Tibial artery (tissue), 4 donors: ENCODE results near the gene SNAP47.
A peak's percentile ranks its signal among the peaks of the same experiment; 100 is the strongest.

Experiments used
- DNase-seq, 2 donors: peaks; one replicate each; pipeline ENCODE4 v3.0.0-alpha.2; 2019
- H3K27ac ChIP-seq, 2 donors: fragments of 200-600 bp; sonication (generic) in 1 of 2; 1 replicate in 1 of 2; 2 replicates in 1 of 2; pipeline ENCODE4 v1.5.1; 2018 to 2019; ENCODE audit warnings: mild to moderate bottlenecking in 1 of 2
- H3K27me3 ChIP-seq, 2 donors: fragments of 200-600 bp; sonication (generic) in 1 of 2; one replicate each; pipeline versions ENCODE4 v1.5.1 to v1.6.0; 2016 to 2019
- H3K36me3 ChIP-seq, 3 donors: fragments of 200-600 bp; sonication (generic) in 2 of 3; one replicate each; pipeline ENCODE4 v1.5.1; 2016 to 2019; ENCODE audit warnings: mild to moderate bottlenecking in 2 of 3
- H3K4me1 ChIP-seq, 4 donors: fragments of 200-600 bp; sonication (generic) in 2 of 4; 1 replicate in 3 of 4; 2 replicates in 1 of 4; pipeline ENCODE4 v1.5.1; 2016 to 2019
- H3K4me3 ChIP-seq, 2 donors: fragments of 200-600 bp; sonication (generic) in 1 of 2; 1 replicate in 1 of 2; 2 replicates in 1 of 2; pipeline ENCODE4 v1.5.1; 2018 to 2019; ENCODE audit warnings: mild to moderate bottlenecking in 2 of 2
- H3K9me3 ChIP-seq, 3 donors: fragments of 200-600 bp; sonication (generic) in 1 of 3; one replicate each; pipeline ENCODE4 v1.5.1; 2016 to 2019
- intact Hi-C: fragments of 100-400 bp; cut with DNase I; formaldehyde crosslinking; loops from one replicate; pipeline ENCODE4 v1.15.0; 2023; ENCODE audit warnings: low total_unique reads
- TF ChIP-seq, protein P1 (sequence below), 2 experiments: fragments of 200-600 bp in 1 of 2; fragments of 450-650 bp in 1 of 2; IDR thresholded peaks; one replicate each; pipeline ENCODE4 v1.5.1; 2017 to 2019; ENCODE audit warnings: antibody characterized with exemption in 2 of 2, mild to moderate bottlenecking in 1 of 2, moderate library complexity in 1 of 2

Gene SNAP47

DNA sequence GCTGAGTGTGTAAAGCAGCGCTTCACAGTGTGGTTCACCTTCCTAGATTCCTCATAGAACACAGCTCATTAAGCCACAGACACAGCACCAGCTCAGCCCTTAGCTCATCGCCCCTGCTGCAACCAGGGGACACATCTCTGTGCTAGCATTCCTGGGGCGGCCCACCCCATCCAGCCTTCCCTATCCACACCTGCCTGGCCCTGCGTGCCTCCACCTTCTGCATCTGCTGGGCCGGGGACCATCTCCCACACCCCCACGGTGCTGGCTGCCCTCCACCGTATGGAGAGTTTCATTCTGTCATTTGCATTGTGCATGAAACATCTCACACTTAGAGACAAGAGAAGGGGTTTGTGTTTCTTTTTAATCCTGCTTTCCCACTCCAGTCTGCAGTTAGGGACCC, 44.5 kb downstream of the SNAP47 start:
- TF ChIP-seq, protein P1, sequence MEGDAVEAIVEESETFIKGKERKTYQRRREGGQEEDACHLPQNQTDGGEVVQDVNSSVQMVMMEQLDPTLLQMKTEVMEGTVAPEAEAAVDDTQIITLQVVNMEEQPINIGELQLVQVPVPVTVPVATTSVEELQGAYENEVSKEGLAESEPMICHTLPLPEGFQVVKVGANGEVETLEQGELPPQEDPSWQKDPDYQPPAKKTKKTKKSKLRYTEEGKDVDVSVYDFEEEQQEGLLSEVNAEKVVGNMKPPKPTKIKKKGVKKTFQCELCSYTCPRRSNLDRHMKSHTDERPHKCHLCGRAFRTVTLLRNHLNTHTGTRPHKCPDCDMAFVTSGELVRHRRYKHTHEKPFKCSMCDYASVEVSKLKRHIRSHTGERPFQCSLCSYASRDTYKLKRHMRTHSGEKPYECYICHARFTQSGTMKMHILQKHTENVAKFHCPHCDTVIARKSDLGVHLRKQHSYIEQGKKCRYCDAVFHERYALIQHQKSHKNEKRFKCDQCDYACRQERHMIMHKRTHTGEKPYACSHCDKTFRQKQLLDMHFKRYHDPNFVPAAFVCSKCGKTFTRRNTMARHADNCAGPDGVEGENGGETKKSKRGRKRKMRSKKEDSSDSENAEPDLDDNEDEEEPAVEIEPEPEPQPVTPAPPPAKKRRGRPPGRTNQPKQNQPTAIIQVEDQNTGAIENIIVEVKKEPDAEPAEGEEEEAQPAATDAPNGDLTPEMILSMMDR (IDR thresholded peaks at IDR 0.05): no peak
- peaks cover 0 to 11% (median 9%) of the 10 kb centered on the region in 4 donors for H3K4me1 ChIP-seq
- no peaks in the 10 kb centered on the region for H3K9me3 ChIP-seq
- peaks cover 10 to 54% (median 15%) of the 10 kb centered on the region in 3 donors for H3K36me3 ChIP-seq
- H3K4me3 ChIP-seq: no peak overlapping the region
- intact Hi-C loops: no loop called here
- no peaks in the 10 kb centered on the region for H3K27me3 ChIP-seq
- peak in 1 of 2 donors; percentile 38 for DNase-seq
- H3K27ac ChIP-seq: no peak overlapping the region

DNA sequence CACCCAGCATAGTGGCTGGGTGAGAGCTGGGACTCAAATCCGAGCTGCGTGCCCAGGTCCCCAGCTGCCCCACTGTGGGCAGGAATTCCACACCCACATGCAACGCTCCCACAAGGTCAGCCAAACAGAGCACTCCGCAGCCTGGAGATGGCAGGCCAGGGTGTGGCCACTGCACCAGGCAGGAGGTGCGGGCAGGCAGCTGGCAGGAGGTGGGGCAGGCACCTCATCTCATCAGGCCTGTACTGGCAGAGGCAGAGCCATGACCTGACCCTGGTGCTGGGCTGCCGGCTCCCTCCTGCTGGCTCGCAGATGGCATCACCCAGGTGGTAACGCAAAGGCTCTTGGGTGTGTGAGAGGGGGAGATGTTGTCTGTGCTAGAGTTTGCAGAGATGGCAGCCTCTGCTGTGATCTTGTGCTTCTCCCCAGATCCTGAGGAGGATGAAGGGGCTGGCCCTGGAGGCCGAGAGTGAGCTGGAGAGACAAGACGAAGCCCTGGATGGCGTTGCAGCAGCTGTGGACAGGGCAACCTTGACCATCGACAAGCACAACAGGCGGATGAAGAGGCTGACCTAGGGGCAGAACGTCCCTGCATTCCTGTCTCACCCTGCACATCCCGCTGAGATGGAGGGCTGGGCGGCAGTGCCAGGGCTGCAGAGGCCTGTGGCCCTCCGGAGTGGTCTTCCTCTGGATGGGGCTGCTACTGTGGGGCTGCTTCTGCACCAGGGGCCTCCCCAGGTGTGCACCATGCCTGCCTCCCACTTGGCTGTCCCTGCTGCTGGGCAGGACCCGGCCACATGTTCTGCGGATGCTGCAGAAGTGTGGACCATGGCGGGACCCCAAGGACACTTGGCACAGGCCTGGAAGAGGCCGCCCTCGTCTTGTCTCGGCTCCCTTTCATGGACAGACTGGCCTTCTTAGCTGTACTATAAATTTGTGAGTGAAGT, 45.1 kb downstream of the SNAP47 start:
- no peak overlapping the region for H3K27ac ChIP-seq
- intact Hi-C loops: no loop called here
- H3K4me1 ChIP-seq: peaks cover 0 to 4% (median 2%) of the 10 kb centered on the region in 4 donors
- H3K27me3 ChIP-seq: no peaks in the 10 kb centered on the region
- H3K36me3 ChIP-seq: peaks cover 10 to 54% (median 15%) of the 10 kb centered on the region in 3 donors
- no peak overlapping the region for H3K4me3 ChIP-seq
- H3K9me3 ChIP-seq: no peaks in the 10 kb centered on the region
- DNase-seq: peak; percentile 16 to 58
- TF ChIP-seq, protein P1 (IDR thresholded peaks at IDR 0.05): no peak

DNA sequence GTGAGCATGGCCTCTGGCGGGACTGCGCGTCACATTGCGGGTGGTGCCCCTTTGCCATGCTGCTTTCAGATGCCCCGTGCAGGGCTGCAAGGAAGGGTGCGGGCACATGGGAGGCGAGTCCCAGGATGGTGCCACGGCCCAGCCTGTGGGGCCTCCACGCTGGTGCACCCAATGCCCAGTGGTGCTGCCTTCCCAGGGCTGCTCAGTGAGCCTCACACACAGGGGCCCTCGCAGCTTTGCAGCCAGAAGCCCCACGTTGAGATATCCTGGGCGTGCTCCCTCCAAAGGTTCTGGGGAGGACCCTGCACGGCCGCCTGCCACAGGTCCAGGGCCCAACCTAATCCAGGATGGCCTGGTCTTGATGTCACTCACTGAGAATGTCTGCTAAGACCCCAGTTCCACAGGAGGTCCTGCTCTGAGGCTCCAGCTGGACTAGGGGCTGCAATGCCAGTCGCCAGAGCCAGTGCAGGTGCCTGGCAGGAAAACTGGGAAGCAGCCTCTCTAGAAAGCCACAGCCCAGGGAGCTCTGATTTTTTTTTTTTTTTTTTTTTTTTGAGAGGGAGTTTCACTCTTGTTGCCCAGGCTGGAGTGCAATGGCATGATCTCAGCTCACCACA, 46.2 kb downstream of the SNAP47 start:
- H3K36me3 ChIP-seq: peaks cover 3 to 45% (median 15%) of the 10 kb centered on the region in 3 donors
- H3K27ac ChIP-seq: no peak overlapping the region
- no peaks in the 10 kb centered on the region for H3K9me3 ChIP-seq
- no peaks in the 10 kb centered on the region for H3K27me3 ChIP-seq
- TF ChIP-seq, protein P1 (IDR thresholded peaks at IDR 0.05): no peak
- DNase-seq: peak; percentile 10 to 50
- H3K4me3 ChIP-seq: no peak overlapping the region
- intact Hi-C loops: no loop called here
- H3K4me1 ChIP-seq: peaks cover 0 to 5% (median 5%) of the 10 kb centered on the region in 4 donors

DNA sequence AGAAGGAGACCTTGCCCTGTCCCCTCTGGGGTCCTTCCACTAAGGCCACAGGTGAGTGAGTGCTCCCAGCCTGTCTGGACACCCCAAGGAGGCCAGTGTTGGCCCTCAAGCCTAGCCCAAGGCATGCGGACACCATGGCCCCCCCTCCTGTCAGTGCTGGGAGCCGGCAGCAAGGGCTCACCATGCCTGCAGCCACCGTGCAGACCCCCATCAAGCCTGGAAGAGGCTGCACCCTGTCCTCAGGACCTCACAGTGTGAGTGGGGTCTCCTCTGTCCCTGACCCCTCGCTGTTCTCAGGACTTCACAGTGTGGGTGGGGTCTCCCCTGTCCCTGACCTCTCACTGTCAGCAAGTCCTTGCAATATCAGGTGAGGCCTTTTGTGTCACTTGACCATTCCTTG, 47.0 kb downstream of the SNAP47 start:
- peaks cover 0 to 14% (median 13%) of the 10 kb centered on the region in 4 donors for H3K4me1 ChIP-seq
- peak in 1 of 2 donors; percentile 37 for DNase-seq
- no peak overlapping the region for H3K27ac ChIP-seq
- no peaks in the 10 kb centered on the region for H3K9me3 ChIP-seq
- H3K36me3 ChIP-seq: peaks cover 0 to 42% (median 15%) of the 10 kb centered on the region in 3 donors
- no peaks in the 10 kb centered on the region for H3K27me3 ChIP-seq
- TF ChIP-seq, protein P1 (IDR thresholded peaks at IDR 0.05): no peak
- intact Hi-C loops: no loop called here
- no peak overlapping the region for H3K4me3 ChIP-seq

DNA sequence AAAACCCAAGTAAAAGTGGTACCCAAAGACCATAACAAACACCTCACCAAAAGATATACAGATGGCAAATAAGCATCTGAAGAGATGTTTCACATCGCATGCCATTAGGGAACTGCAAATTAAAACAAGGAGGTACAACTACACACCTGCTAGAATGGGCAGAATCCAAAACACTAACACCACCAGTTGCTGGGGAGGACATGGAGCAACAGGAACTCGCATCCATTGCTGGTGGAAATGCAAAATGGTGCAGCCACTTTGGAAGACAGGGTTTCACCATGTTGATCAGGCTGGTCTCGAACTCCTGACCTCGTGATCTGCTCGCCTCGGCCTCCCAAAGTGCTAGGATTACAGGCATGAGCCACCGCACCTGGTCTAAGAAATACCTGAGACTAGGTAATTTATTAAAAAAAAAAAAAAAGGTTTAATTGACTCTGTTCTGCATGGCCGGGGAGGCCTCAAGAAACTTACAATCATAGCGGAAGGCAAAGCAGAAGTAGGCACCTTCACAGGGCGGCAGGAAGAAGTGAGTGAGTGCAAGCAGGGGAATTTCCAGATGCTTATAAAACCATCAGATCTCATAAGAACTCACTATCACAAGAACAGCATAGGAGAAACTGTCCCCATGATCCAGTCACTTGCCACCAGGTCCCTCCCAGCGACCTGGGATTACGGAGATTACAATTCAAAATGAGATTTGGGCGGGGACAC, 50.0 kb downstream of the SNAP47 start:
- peaks cover 0 to 19% (median 15%) of the 10 kb centered on the region in 3 donors for H3K36me3 ChIP-seq
- peaks cover 0 to 25% (median 21%) of the 10 kb centered on the region in 4 donors for H3K4me1 ChIP-seq
- no peak overlapping the region for H3K4me3 ChIP-seq
- H3K27me3 ChIP-seq: no peaks in the 10 kb centered on the region
- no peak for DNase-seq
- TF ChIP-seq, protein P1 (IDR thresholded peaks at IDR 0.05): no peak
- intact Hi-C loops: loop anchor here (5.0 kb wide), 1 partner anchor 382 kb away; the partner anchor contains the start of gene IBA57
- H3K27ac ChIP-seq: no peak overlapping the region
- no peaks in the 10 kb centered on the region for H3K9me3 ChIP-seq
